Panc1 (cell line): ENCODE data around the gene NEU1. TPM values are rescaled to one million over a fixed set of nuclear protein-coding genes. Genes with fewer than 3 reads are reported as not detected.

Experiments used
- ATAC-seq: fragments of 200-7000 bp; cut with Tn5 transposase; 2 replicates; pipeline ENCODE4 v1.9.1; 2020; ENCODE audit warnings: mild to moderate bottlenecking, moderate library complexity
- BruUV-seq: library from RNA; stranded (reverse); fragments of 400-500 nt; replicated peaks from 2 replicates; lab custom pipeline; 2021; lab: Mats Ljungman, UMichigan
- CTCF ChIA-PET: fragments of 300-600 bp; sonication (Branson Sonifier 250); formaldehyde crosslinking; loops from one replicate; lab custom pipeline; 2022; ENCODE audit warnings: antibody characterized with exemption; lab: Charles Lee
- POLR2A ChIA-PET: fragments of 300-600 bp; sonication (Branson Sonifier 250); formaldehyde crosslinking; loops from one replicate; lab custom pipeline; 2022; ENCODE audit warnings: antibody characterized with exemption; lab: Charles Lee
- DNase-seq: peaks from one replicate; pipeline ENCODE4 v3.0.0-alpha.2; 2010; ENCODE audit warnings: low read depth, low spot score
- H3K27ac ChIP-seq: 2 replicates; pipeline ENCODE4 v1.5.1; 2011; ENCODE audit warnings: mild to moderate bottlenecking, low read length, inconsistent platforms
- H3K27me3 ChIP-seq: fragments of 200-500 bp; sonication (Bioruptor generic); 2 replicates; pipeline ENCODE4 v1.6.0; 2014; ENCODE audit warnings: low read length, inconsistent platforms; ENCODE audit not compliant: control insufficient read depth, insufficient read depth
- H3K36me3 ChIP-seq: fragments of 200-500 bp; sonication (Bioruptor generic); 2 replicates; pipeline ENCODE4 v1.5.1; 2014; ENCODE audit warnings: inconsistent platforms, mild to moderate bottlenecking, low read length, moderate library complexity; ENCODE audit not compliant: control insufficient read depth, insufficient read depth
- H3K4me1 ChIP-seq: 2 replicates; pipeline ENCODE4 v1.5.1; 2011; ENCODE audit warnings: inconsistent platforms, mild to moderate bottlenecking, low read length, moderate library complexity; ENCODE audit not compliant: control insufficient read depth, insufficient read depth
- H3K4me3 ChIP-seq, 2 experiments: 2 replicates each; pipeline ENCODE4 v1.5.1; 2011 to 2012; ENCODE audit warnings: low read depth in 2 of 2, low read length in 2 of 2, mild to moderate bottlenecking in 2 of 2, inconsistent platforms in 1 of 2, moderate library complexity in 1 of 2
- H3K9me3 ChIP-seq: fragments of 200-500 bp; sonication (Bioruptor generic); 2 replicates; pipeline ENCODE4 v1.5.1; 2014; ENCODE audit warnings: low read depth, mild to moderate bottlenecking, inconsistent platforms, low read length, moderate library complexity; ENCODE audit not compliant: control insufficient read depth, insufficient read depth
- POLR2AphosphoS5 ChIP-seq: IDR thresholded peaks from 2 replicates; pipeline ENCODE4 v1.6.1; 2012; ENCODE audit warnings: mild to moderate bottlenecking, low read depth, low read length, moderate library complexity
- SIN3A ChIP-seq: IDR thresholded peaks from 2 replicates; pipeline ENCODE4 v1.6.1; 2012; ENCODE audit warnings: low read depth, mild to moderate bottlenecking, low read length, moderate library complexity, borderline replicate concordance; ENCODE audit not compliant: insufficient read depth
- TCF7L2 ChIP-seq: IDR thresholded peaks from 2 replicates; pipeline ENCODE4 v1.6.1; 2011; ENCODE audit warnings: mild to moderate bottlenecking, low read depth, low read length, inconsistent platforms
- in situ Hi-C: cut with HindIII; loops from 2 replicates; pipeline ENCODE4 v1.10.0; 2016; ENCODE audit warnings: low sequenced_read_pairs, low pct_unique_long_range_greater_than_20kb
- intact Hi-C: fragments of 100-400 bp; cut with micrococcal nuclease; formaldehyde crosslinking; loops from one replicate; pipeline ENCODE4 v1.10.0; 2022; ENCODE audit not compliant: unreplicated experiment
- total RNA-seq: library from RNA; stranded (reverse); gene quantifications from one replicate; pipeline ENCODE4 v1.2.1, GENCODE V29; 2021; ENCODE audit not compliant: unreplicated experiment
- TF ChIP-seq, protein P1 (sequence below), 2 experiments: IDR thresholded peaks; 2 replicates each; pipeline ENCODE4 v1.6.1; 2011 to 2012; ENCODE audit warnings: low read depth in 2 of 2, control low read depth in 1 of 2, low read length in 1 of 2, mild to moderate bottlenecking in 1 of 2, moderate library complexity in 1 of 2; ENCODE audit not compliant: insufficient read depth in 1 of 2
- TF ChIP-seq, protein P2 (sequence below): fragments of 450-650 bp; IDR thresholded peaks from 2 replicates; pipeline ENCODE4 v1.5.1; 2017; ENCODE audit warnings: mild to moderate bottlenecking

Gene NEU1
- total RNA-seq, 1 experiment from 2014 or later: 111 TPM

DNA sequence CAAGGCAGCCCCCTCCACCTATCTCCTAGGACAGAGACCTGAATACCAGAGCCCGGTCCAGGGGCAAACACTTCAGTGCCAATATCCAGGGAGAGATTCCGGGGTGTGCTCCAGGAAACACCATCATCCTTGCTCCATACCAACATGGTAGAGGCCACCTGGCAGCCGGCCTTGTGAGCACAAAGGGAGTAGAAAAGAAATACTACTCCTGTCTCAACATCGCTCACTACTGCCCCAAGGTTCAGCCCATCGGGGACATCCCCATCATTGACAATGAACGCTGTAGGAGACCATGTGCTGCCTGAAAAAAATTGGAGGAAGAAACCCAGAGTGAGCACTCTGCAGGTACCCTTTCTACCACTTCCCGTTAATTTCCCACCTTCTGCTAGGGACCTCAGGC, 1.5 kb downstream of the NEU1 start:
- peaks cover 25% of the 10 kb centered on the region for H3K4me1 ChIP-seq
- ChIA-PET CTCF (no interaction called here), POLR2A (no interaction called here)
- no peaks in the 10 kb centered on the region for H3K9me3 ChIP-seq
- no peaks in the 10 kb centered on the region; the same call in 1 of the 2 replicates for H3K36me3 ChIP-seq
- peak overlapping the region in 1 of 2 experiments; percentile 62; a peak in 1 of 4 replicates for H3K4me3 ChIP-seq
- no TSS peak for BruUV-seq
- ATAC-seq (no peak), DNase-seq (no peak)
- H3K27me3 ChIP-seq: no peaks in the 10 kb centered on the region
- in situ Hi-C loops (no loop called here), intact Hi-C loops (no loop called here)
- TF ChIP-seq, protein P1, sequence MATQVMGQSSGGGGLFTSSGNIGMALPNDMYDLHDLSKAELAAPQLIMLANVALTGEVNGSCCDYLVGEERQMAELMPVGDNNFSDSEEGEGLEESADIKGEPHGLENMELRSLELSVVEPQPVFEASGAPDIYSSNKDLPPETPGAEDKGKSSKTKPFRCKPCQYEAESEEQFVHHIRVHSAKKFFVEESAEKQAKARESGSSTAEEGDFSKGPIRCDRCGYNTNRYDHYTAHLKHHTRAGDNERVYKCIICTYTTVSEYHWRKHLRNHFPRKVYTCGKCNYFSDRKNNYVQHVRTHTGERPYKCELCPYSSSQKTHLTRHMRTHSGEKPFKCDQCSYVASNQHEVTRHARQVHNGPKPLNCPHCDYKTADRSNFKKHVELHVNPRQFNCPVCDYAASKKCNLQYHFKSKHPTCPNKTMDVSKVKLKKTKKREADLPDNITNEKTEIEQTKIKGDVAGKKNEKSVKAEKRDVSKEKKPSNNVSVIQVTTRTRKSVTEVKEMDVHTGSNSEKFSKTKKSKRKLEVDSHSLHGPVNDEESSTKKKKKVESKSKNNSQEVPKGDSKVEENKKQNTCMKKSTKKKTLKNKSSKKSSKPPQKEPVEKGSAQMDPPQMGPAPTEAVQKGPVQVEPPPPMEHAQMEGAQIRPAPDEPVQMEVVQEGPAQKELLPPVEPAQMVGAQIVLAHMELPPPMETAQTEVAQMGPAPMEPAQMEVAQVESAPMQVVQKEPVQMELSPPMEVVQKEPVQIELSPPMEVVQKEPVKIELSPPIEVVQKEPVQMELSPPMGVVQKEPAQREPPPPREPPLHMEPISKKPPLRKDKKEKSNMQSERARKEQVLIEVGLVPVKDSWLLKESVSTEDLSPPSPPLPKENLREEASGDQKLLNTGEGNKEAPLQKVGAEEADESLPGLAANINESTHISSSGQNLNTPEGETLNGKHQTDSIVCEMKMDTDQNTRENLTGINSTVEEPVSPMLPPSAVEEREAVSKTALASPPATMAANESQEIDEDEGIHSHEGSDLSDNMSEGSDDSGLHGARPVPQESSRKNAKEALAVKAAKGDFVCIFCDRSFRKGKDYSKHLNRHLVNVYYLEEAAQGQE (IDR thresholded peaks at IDR 0.05; ENCODE audit: insufficient read depth in 1 of 2, low read depth in 2 of 2, low read length in 1 of 2): no peak
- TF ChIP-seq SIN3A (no peak), POLR2AphosphoS5 (no peak), TCF7L2 (no peak)
- TF ChIP-seq, protein P2, sequence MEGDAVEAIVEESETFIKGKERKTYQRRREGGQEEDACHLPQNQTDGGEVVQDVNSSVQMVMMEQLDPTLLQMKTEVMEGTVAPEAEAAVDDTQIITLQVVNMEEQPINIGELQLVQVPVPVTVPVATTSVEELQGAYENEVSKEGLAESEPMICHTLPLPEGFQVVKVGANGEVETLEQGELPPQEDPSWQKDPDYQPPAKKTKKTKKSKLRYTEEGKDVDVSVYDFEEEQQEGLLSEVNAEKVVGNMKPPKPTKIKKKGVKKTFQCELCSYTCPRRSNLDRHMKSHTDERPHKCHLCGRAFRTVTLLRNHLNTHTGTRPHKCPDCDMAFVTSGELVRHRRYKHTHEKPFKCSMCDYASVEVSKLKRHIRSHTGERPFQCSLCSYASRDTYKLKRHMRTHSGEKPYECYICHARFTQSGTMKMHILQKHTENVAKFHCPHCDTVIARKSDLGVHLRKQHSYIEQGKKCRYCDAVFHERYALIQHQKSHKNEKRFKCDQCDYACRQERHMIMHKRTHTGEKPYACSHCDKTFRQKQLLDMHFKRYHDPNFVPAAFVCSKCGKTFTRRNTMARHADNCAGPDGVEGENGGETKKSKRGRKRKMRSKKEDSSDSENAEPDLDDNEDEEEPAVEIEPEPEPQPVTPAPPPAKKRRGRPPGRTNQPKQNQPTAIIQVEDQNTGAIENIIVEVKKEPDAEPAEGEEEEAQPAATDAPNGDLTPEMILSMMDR: no peak
- 0 out of 2 replicates have a peak overlapping the region, but pooled peaks have one; percentile 19 for H3K27ac ChIP-seq

DNA sequence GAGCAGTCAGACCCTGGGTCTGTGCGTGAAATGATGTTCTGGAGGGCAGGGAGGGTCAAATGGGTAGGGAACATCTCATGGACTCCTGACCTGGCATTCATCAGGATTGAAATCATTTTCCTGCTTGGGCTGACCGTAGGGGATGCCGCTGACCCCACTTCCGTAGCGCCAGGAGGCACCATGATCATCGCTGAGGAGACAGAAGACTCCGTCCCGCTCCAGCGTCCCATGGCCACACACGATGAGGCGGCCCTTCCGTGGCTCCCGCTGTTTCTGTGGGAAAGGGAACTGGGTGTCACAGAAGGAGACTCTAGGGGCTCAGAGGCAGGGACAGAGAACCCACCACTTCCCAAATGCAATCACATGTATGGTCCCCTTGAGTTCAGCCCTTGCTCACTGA, 2.3 kb downstream of the NEU1 start:
- ChIA-PET POLR2A (no interaction called here), CTCF (no interaction called here)
- Histone ChIP-seq H3K4me3 (no peak overlapping the region), H3K9me3 (no peaks in the 10 kb centered on the region), H3K4me1 (peaks cover 17% of the 10 kb centered on the region), H3K27me3 (no peaks in the 10 kb centered on the region), H3K36me3 (no peaks in the 10 kb centered on the region; the same call in 1 of the 2 replicates), H3K27ac (no peak overlapping the region)
- no TSS peak for BruUV-seq
- intact Hi-C loops (no loop called here), in situ Hi-C loops (no loop called here)
- no peak for DNase-seq
- no peak for ATAC-seq
- TF ChIP-seq, protein P1 (IDR thresholded peaks at IDR 0.05; ENCODE audit: insufficient read depth in 1 of 2, low read depth in 2 of 2, low read length in 1 of 2): no peak
- TF ChIP-seq SIN3A: no peak
- TF ChIP-seq TCF7L2: no peak
- TF ChIP-seq POLR2AphosphoS5: no peak
- TF ChIP-seq, protein P2: no peak
